Spleen (tissue), 11 donors: ENCODE results near the gene ZBTB7C. TPM values are rescaled to one million over a fixed set of nuclear protein-coding genes. Genes with fewer than 3 reads are reported as not detected.
"Not testable (repeated sequence)": the region's sequence is repeated elsewhere in the genome, so short reads cannot be mapped to it uniquely, and the experiment has no call there.

Experiments used
- DNase-seq: peaks from one replicate; pipeline ENCODE4 v3.0.0-alpha.2; 2020
- H3K27ac ChIP-seq, 8 donors: fragments of 200-600 bp; sonication (generic) in 7 of 8; 1 replicate in 4 of 8; 2 replicates in 4 of 8; pipeline versions ENCODE4 v1.5.0 to v1.8.0; 2016 to 2021; ENCODE audit warnings: inconsistent platforms in 4 of 8, mild to moderate bottlenecking in 4 of 8, moderate library complexity in 1 of 8
- H3K27me3 ChIP-seq, 7 donors: fragments of 200-600 bp; sonication (generic) in 6 of 7; replicated peaks in 1 of 7; 1 replicate in 4 of 7; 2 replicates in 3 of 7; pipeline versions ENCODE4 v1.5.0 to v1.8.0; 2016 to 2021; ENCODE audit warnings: inconsistent platforms in 3 of 7, mild to moderate bottlenecking in 1 of 7
- H3K36me3 ChIP-seq, 6 donors: fragments of 200-600 bp; sonication (generic) in 5 of 6; 1 replicate in 4 of 6; 2 replicates in 2 of 6; pipeline versions ENCODE4 v1.5.0 to v1.8.0; 2016 to 2021; ENCODE audit warnings: inconsistent platforms in 2 of 6
- H3K4me1 ChIP-seq, 6 donors: fragments of 200-600 bp; sonication (generic) in 5 of 6; 1 replicate in 3 of 6; 2 replicates in 3 of 6; pipeline versions ENCODE4 v1.5.0 to v1.8.0; 2016 to 2021; ENCODE audit warnings: inconsistent platforms in 3 of 6
- H3K4me3 ChIP-seq, 8 donors: fragments of 200-600 bp; sonication (generic) in 7 of 8; 1 replicate in 4 of 8; 2 replicates in 4 of 8; pipeline versions ENCODE4 v1.5.0 to v1.8.0; 2016 to 2021; ENCODE audit warnings: inconsistent platforms in 4 of 8, mild to moderate bottlenecking in 4 of 8, moderate library complexity in 2 of 8
- H3K9me3 ChIP-seq, 8 donors: fragments of 200-600 bp; sonication (generic) in 7 of 8; 1 replicate in 4 of 8; 2 replicates in 4 of 8; pipeline versions ENCODE4 v1.5.0 to v1.8.0; 2016 to 2021; ENCODE audit warnings: inconsistent platforms in 4 of 8
- POLR2A ChIP-seq, 3 donors: fragments of 450-650 bp; IDR thresholded peaks; one replicate each; pipeline ENCODE4 v1.5.1; 2017; ENCODE audit warnings: antibody characterized with exemption in 3 of 3, mild to moderate bottlenecking in 1 of 3
- POLR2AphosphoS5 ChIP-seq, 3 donors: sonication (generic); formaldehyde crosslinking; IDR thresholded peaks; one replicate each; pipeline ENCODE4 v1.5.1; 2017; ENCODE audit warnings: antibody characterized with exemption in 3 of 3
- WGBS, 5 donors: extraction: QIAGEN DNeasy Blood & Tissue Kit in 3 of 5; methylation state at CpG; one replicate each; pipeline versions ENCODE4 v1.1.5 to v1.1.7; 2013 to 2018; 5-methylcytosine and 5-hydroxymethylcytosine counted together
- intact Hi-C: fragments of 100-400 bp; cut with DNase I; formaldehyde crosslinking; loops from one replicate; pipeline ENCODE4 v1.15.0; 2023; ENCODE audit warnings: low total_unique reads
- polyA plus RNA-seq, 3 donors: library from polyadenylated mRNA; stranded (reverse); fragments of 200-250 nt; gene quantifications; one replicate each; pipeline ENCODE4 v1.2.1, GENCODE V29; 2013
- total RNA-seq, 7 donors: library from RNA; depleted of rRNA in 3 of 7; stranded (reverse); fragments of >200 nt in 3 of 7; fragmentation: NEBNext Ultra II Directional in 4 of 7; extraction: Animal tissue kit (Norgen Biotek cat#: 25700) in 4 of 7; gene quantifications; one replicate each; pipeline versions ENCODE4 v1.1.0 to v1.2.1, GENCODE V29; 2016 to 2021
- TF ChIP-seq, protein P1 (sequence below), 11 experiments: fragments of 200-600 bp in 7 of 11; fragments of 450-650 bp in 4 of 11; sonication (generic) in 4 of 11; IDR thresholded peaks in 8 of 11; conservative IDR thresholded peaks in 3 of 11; 1 replicate in 7 of 11; 2 replicates in 4 of 11; pipeline versions ENCODE4 v1.4.0 to v1.8.0; 2016 to 2021; ENCODE audit warnings: antibody characterized with exemption in 11 of 11, inconsistent platforms in 4 of 11, mild to moderate bottlenecking in 1 of 11
- donor health status: healthy with polysubstance abuse.
- donor health status: DM: no; HTN: no; CAD: no; lungs with moderate emphysema.
- donor health status: DM: no; HTN: no; CAD: no.
- donor health status: Bipolar disorder and iron deficiency.
- donor health status: healthy.
- donor health status: DM: no; HTN: no; CAD: no.
- donor health status: DM: yes; HTN: yes; CAD: no.

Gene ZBTB7C
- total and polyA plus RNA-seq, 10 donors = 1.00 to 64.2 (median 18.8) TPM

DNA sequence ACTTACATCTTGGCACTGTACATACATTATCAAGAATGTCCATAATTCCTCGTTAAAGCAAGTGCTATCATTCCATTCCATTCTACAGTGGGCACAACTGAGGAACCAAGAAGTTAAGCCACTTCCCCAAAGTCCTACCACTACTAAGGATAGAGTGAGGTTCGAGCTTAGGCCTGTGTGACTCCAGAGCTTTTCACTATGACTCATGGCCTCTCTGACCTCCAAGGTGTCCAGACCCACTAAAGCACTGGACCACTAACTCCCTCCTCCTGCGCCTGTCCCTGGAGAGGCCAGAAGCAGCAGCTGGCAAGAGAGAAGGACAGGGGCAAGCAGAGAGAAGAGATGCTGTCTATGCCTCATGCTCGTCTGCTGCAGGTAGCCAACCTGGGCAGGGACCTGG lies 117.0 kb downstream of the ZBTB7C start:
- H3K4me3 ChIP-seq = no peak overlapping the region
- TF ChIP-seq POLR2AphosphoS5 (IDR thresholded peaks at IDR 0.05) (no peak), POLR2A (IDR thresholded peaks at IDR 0.05) (no peak)
- TF ChIP-seq, protein P1, sequence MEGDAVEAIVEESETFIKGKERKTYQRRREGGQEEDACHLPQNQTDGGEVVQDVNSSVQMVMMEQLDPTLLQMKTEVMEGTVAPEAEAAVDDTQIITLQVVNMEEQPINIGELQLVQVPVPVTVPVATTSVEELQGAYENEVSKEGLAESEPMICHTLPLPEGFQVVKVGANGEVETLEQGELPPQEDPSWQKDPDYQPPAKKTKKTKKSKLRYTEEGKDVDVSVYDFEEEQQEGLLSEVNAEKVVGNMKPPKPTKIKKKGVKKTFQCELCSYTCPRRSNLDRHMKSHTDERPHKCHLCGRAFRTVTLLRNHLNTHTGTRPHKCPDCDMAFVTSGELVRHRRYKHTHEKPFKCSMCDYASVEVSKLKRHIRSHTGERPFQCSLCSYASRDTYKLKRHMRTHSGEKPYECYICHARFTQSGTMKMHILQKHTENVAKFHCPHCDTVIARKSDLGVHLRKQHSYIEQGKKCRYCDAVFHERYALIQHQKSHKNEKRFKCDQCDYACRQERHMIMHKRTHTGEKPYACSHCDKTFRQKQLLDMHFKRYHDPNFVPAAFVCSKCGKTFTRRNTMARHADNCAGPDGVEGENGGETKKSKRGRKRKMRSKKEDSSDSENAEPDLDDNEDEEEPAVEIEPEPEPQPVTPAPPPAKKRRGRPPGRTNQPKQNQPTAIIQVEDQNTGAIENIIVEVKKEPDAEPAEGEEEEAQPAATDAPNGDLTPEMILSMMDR (IDR thresholded peaks at IDR 0.05 in 8 of 11, conservative IDR thresholded peaks at IDR 0.05 in 3 of 11) = no peak
- H3K36me3 ChIP-seq = no peaks in the 10 kb centered on the region
- H3K27me3 ChIP-seq = no peaks in the 10 kb centered on the region
- H3K9me3 ChIP-seq = no peaks in the 10 kb centered on the region
- no peak overlapping the region for H3K27ac ChIP-seq
- intact Hi-C loops = no loop called here
- H3K4me1 ChIP-seq = peaks cover 0 to 28% (median 9%) of the 10 kb centered on the region in 6 donors
- 75 to 89% (median 82%) methylated on average over 4 of the region's 4 CpGs for WGBS, 5 donors
- no peak for DNase-seq

DNA sequence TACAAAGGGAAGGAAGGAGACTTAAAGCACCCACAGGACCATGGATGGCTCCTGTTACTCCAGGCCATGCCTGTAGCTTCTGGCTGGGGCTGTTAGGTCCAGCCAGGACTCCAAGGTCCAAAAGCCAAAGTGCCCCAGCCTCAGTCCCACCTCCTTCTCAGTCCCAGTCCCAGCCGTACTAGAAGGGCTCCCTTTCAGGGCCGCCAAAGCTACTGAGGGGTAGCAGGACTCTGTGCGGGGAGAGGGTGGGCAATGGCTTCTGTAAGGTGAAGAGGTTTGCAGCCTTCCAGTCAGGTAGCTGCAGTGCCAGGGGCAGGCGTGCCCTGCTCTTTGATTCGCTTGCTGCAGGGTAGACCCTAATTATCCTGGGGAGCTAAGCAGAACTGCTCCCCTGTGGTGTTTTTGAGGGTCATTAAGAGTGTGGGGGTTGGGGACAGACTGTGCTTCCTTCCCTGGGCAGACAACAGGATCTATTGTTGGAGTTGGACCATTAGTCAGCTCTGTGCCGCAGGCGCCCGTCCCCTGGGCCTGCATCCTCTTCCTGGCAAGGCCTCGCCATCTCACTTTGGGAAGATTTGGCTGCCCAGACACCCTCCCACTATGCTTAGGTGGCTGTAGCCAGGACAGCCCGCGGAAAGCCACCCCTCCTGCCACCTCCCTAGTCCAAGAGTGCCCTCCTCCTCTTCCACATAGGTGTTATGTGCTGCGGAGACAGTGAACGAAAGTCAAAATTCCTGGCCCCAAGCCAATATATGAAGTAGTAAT lies 118.8 kb downstream of the ZBTB7C start:
- no peaks in the 10 kb centered on the region for H3K36me3 ChIP-seq
- no peak overlapping the region for H3K4me3 ChIP-seq
- WGBS, 5 donors = 79 to 92% (median 85%) methylated on average over 7 to 13 of the region's 13 CpGs
- peaks cover 0 to 28% (median 9%) of the 10 kb centered on the region in 6 donors for H3K4me1 ChIP-seq
- intact Hi-C loops = no loop called here
- peak overlapping the region in 1 of 8 donors; percentile 8 for H3K27ac ChIP-seq
- no peaks in the 10 kb centered on the region for H3K27me3 ChIP-seq
- peaks cover 0 to 4% (median under 1%) of the 10 kb centered on the region in 8 donors for H3K9me3 ChIP-seq
- no peak for DNase-seq
- TF ChIP-seq, protein P1 (IDR thresholded peaks at IDR 0.05 in 8 of 11, conservative IDR thresholded peaks at IDR 0.05 in 3 of 11) = no peak
- TF ChIP-seq POLR2AphosphoS5 (IDR thresholded peaks at IDR 0.05) (no peak), POLR2A (IDR thresholded peaks at IDR 0.05) (no peak)

DNA sequence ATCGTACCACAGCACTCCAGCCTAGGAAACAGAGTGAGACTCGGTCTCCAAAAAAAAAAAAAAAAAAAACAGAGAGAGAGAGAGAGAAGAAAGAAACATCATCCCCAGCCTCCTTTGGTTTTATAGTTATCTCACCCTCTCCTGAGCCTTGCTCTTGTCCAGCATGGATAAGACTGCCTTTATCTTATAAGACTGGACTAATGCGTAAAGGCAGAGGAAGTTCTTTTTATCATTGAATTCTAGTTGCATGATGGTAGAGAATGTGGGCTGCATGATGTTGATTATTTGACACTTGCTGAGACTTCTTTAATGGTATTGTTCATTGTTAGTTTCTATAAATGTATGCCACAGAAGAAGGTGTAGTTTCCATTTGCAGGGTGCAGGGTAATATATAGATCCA lies 124.4 kb downstream of the ZBTB7C start:
- TF ChIP-seq POLR2AphosphoS5 (IDR thresholded peaks at IDR 0.05) = no peak
- TF ChIP-seq POLR2A (IDR thresholded peaks at IDR 0.05) = no peak
- TF ChIP-seq, protein P1 (IDR thresholded peaks at IDR 0.05 in 8 of 11, conservative IDR thresholded peaks at IDR 0.05 in 3 of 11) = no peak
- DNase-seq = no peak
- H3K27me3 ChIP-seq = no peaks in the 10 kb centered on the region
- H3K4me3 ChIP-seq = no peak overlapping the region
- no peak overlapping the region for H3K27ac ChIP-seq
- H3K36me3 ChIP-seq = no peaks in the 10 kb centered on the region
- WGBS, 5 donors = 89 to 97% (median 93%) methylated on average over 3 of the region's 3 CpGs
- no peaks in the 10 kb centered on the region for H3K4me1 ChIP-seq
- H3K9me3 ChIP-seq = peaks cover 0 to 13% (median 7%) of the 10 kb centered on the region in 8 donors
- intact Hi-C loops = no loop called here

DNA sequence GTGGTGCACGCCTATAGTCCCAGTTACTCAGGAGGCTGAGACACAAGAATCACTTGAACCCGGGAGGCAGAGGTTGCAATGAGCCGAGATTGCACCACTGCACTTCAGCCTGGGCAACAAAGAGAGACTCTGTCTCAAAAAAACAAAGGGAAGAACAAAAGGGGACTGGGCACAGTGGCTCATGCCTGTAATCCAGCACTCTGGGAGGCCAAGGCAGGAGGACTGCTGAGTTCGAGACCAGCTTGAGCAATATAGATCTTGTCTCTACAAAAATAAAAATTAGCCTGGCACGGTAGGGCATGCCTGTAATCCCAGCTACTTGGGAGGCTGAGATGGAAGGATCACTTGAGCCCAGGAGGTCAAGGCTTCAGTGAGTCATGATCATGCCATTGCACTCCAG lies 125.2 kb downstream of the ZBTB7C start:
- intact Hi-C loops, H3K4me1 ChIP-seq, DNase-seq, H3K4me3 ChIP-seq, H3K36me3 ChIP-seq, H3K27ac ChIP-seq, H3K27me3 ChIP-seq: not testable (repeated sequence)
- WGBS, 5 donors = 84 to 95% (median 90%) methylated on average over 5 of the region's 5 CpGs
- peaks cover 0 to 13% (median 7%) of the 10 kb centered on the region in 8 donors for H3K9me3 ChIP-seq

DNA sequence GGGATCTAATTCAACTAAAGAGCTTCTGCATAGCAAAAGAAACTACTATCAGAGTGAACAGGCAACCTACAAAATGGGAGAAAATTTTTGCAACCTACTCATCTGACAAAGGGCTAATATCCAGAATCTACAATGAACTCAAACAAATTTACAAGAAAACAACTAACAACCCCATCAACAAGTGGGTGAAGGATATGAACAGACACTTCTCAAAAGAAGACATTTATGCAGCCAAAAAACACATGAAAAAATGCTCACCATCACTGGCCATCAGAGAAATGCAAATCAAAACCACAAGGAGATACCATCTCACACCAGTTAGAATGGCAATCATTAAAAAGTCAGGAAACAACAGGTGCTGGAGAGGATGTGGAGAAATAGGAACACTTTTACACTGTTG lies 127.7 kb downstream of the ZBTB7C start:
- H3K27me3 ChIP-seq, H3K4me3 ChIP-seq, H3K4me1 ChIP-seq, H3K36me3 ChIP-seq, H3K27ac ChIP-seq, intact Hi-C loops, DNase-seq: not testable (repeated sequence)
- H3K9me3 ChIP-seq = peaks cover 0 to 21% (median 7%) of the 10 kb centered on the region in 8 donors
